ENCODE results near the gene ZNF579. TPM values are rescaled to one million over a fixed set of nuclear protein-coding genes. Genes with fewer than 3 reads are reported as not detected.

Gene ZNF579
- total RNA-seq, 2 donors from 2014 or later: 2.4 to 3.9 TPM

GRCh38 chr19:55546011-55546410 is 34.6 kb downstream of the ZNF579 start:
- Histone ChIP-seq H3K4me1 (ENCODE audit: control insufficient read depth in 1 of 2, low read depth in 2 of 2) (peaks cover 22 to 40% of the 10 kb centered on the region in 2 donors), H3K4me3 (no peak overlapping the region), H3K27me3 (replicated peaks; ENCODE audit: insufficient read depth) (no peaks in the 10 kb centered on the region), H3K36me3 (no peaks in the 10 kb centered on the region), H3K27ac (no peak overlapping the region), H3K9me3 (no peaks in the 10 kb centered on the region)
- TF ChIP-seq, protein P1, sequence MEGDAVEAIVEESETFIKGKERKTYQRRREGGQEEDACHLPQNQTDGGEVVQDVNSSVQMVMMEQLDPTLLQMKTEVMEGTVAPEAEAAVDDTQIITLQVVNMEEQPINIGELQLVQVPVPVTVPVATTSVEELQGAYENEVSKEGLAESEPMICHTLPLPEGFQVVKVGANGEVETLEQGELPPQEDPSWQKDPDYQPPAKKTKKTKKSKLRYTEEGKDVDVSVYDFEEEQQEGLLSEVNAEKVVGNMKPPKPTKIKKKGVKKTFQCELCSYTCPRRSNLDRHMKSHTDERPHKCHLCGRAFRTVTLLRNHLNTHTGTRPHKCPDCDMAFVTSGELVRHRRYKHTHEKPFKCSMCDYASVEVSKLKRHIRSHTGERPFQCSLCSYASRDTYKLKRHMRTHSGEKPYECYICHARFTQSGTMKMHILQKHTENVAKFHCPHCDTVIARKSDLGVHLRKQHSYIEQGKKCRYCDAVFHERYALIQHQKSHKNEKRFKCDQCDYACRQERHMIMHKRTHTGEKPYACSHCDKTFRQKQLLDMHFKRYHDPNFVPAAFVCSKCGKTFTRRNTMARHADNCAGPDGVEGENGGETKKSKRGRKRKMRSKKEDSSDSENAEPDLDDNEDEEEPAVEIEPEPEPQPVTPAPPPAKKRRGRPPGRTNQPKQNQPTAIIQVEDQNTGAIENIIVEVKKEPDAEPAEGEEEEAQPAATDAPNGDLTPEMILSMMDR (IDR thresholded peaks at IDR 0.05): no peak
- ATAC-seq (ENCODE audit: insufficient number of reproducible peaks, low FRiP score, low read depth): no peak
- DNase-seq (ENCODE audit: low spot score): no peak

GRCh38 chr19:55545443-55545842 is 35.2 kb downstream of the ZNF579 start, which contains the start of gene SBK3:
TSS of gene SBK3 (minus strand) at chr19:55545543. CDS start at chr19:55545543, 0 bp downstream.
- no peaks in the 10 kb centered on the region for H3K27me3 ChIP-seq (replicated peaks; ENCODE audit: insufficient read depth)

DNA sequence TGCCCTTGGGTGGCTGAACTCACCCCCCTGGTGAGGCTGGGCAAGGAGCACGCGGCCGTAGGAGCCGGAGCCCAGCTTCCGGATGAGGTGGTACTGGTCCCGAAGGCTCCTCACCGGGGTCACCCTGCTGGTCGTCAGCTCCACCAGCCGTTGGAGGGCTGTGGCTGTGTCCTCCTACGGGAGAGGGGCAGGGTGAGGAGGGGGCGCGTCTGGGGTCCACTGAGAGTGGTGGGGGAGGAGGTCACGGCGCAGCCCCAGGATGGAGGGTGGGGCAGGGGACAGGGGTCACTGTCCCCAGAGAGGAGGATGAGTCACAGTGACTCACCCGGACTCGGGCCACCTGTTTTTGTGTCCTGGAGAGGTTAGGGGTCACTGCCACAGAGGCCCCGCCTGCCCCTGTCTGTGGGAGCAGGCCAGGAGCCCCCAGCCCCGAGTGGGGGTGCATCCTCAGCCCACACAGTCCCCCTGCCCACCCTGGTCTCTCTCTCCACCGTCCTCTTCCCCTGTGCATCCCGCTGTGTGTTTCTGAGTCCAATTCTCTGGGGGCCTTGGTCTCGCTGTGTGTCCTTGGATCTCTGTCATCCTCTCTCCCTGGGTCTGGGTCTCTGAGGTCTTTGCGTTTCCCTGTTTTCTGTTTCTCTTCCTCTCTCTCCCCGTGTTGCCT is 35.7 kb downstream of the ZNF579 start:
- H3K36me3 ChIP-seq: no peaks in the 10 kb centered on the region
- H3K4me1 ChIP-seq (ENCODE audit: control insufficient read depth in 1 of 2, low read depth in 2 of 2): peaks cover 18 to 38% of the 10 kb centered on the region in 2 donors
- no peak overlapping the region for H3K27ac ChIP-seq
- DNase-seq (ENCODE audit: low spot score) (no peak), ATAC-seq (ENCODE audit: insufficient number of reproducible peaks, low FRiP score, low read depth) (no peak)
- TF ChIP-seq, protein P1 (IDR thresholded peaks at IDR 0.05): no peak
- H3K9me3 ChIP-seq: no peaks in the 10 kb centered on the region
- no peaks in the 10 kb centered on the region for H3K27me3 ChIP-seq (replicated peaks; ENCODE audit: insufficient read depth)
- H3K4me3 ChIP-seq: no peak overlapping the region

More at GRCh38 chr19:55545443-55545842, 35.2 kb downstream of the ZNF579 start, which contains the start of gene SBK3:
- no peak for DNase-seq (ENCODE audit: low spot score)
- H3K27ac ChIP-seq: no peak within 1 kb of the TSS
- H3K36me3 ChIP-seq: no peaks in the 10 kb centered on the region
- H3K4me3 ChIP-seq: no peak within 1 kb of the TSS
- H3K4me1 ChIP-seq (ENCODE audit: control insufficient read depth in 1 of 2, low read depth in 2 of 2): peaks cover 22 to 40% of the 10 kb centered on the region in 2 donors
- TF ChIP-seq, protein P1 (IDR thresholded peaks at IDR 0.05): no peak
- H3K9me3 ChIP-seq: no peaks in the 10 kb centered on the region
- ATAC-seq (ENCODE audit: insufficient number of reproducible peaks, low FRiP score, low read depth): no peak

DNA sequence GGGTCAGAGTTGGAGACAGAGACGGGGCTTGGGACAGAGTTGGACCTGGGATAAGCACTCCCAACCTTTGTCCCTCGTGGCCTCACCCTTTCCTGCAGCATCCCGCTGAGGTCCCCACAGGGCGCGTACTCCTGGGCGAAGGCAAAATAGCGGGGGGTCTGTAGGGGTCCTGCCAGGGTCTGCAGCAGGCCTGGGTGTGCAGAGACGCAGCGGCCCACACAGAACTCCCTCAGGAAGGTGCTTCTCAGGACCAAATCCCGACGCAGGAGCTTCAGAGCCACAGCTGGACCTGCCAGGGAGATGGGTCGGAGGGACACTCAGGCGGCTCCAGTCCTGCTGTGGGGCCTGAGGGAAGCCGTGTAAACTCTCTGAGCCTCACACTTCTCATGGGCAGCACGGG is 36.6 kb downstream of the ZNF579 start:
- H3K9me3 ChIP-seq: no peaks in the 10 kb centered on the region
- no peaks in the 10 kb centered on the region for H3K36me3 ChIP-seq
- DNase-seq (ENCODE audit: low spot score) (no peak), ATAC-seq (ENCODE audit: insufficient number of reproducible peaks, low FRiP score, low read depth) (no peak)
- no peak overlapping the region for H3K27ac ChIP-seq
- H3K4me3 ChIP-seq: no peak overlapping the region
- TF ChIP-seq, protein P1 (IDR thresholded peaks at IDR 0.05): no peak
- H3K4me1 ChIP-seq (ENCODE audit: control insufficient read depth in 1 of 2, low read depth in 2 of 2): peaks cover 14 to 29% of the 10 kb centered on the region in 2 donors
- H3K27me3 ChIP-seq (replicated peaks; ENCODE audit: insufficient read depth): no peaks in the 10 kb centered on the region

DNA sequence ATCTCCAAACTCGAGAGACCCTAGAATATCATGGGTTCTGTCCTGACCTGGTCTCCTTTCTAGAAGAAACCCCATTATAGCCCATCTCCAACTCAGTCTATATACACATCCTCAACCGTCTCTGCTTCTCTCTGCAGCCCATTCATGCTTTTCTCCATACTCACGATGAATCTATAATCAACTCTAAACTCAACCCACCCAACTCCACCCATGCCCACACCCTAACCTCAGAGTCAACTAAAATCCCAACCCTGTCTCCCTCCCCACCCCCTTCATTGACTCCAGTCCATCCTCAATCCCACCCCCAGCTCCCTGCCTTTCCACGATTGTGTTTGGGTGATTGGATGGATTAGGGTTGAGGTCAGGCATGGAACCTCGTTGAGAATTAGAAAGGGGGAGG is 37.1 kb downstream of the ZNF579 start:
- Histone ChIP-seq H3K9me3 (no peaks in the 10 kb centered on the region), H3K36me3 (no peaks in the 10 kb centered on the region), H3K4me1 (ENCODE audit: control insufficient read depth in 1 of 2, low read depth in 2 of 2) (peaks cover 13 to 27% of the 10 kb centered on the region in 2 donors), H3K4me3 (no peak overlapping the region), H3K27me3 (replicated peaks; ENCODE audit: insufficient read depth) (no peaks in the 10 kb centered on the region), H3K27ac (no peak overlapping the region)
- TF ChIP-seq, protein P1 (IDR thresholded peaks at IDR 0.05): no peak
- no peak for ATAC-seq (ENCODE audit: insufficient number of reproducible peaks, low FRiP score, low read depth)
- no peak for DNase-seq (ENCODE audit: low spot score)
